CD8-positive, alpha-beta memory T cell (primary cell): ENCODE data around the gene ZNF549. TPM values are rescaled to one million over a fixed set of nuclear protein-coding genes. Genes with fewer than 3 reads are reported as not detected.

Experiments used
- CTCF ChIA-PET: fragments of 350-600 bp; sonication (Branson Sonifier 250); formaldehyde crosslinking; loops from one replicate; lab custom pipeline; 2021; ENCODE audit warnings: antibody characterized with exemption; lab: Charles Lee
- POLR2A ChIA-PET: fragments of 350-600 bp; sonication (Branson Sonifier 250); formaldehyde crosslinking; loops from one replicate; lab custom pipeline; 2021; ENCODE audit warnings: antibody characterized with exemption; lab: Charles Lee
- DNase-seq, 5 donors: peaks; one replicate each; pipeline versions ENCODE4 v3.0.0 to v3.0.0-alpha.2; 2020 to 2022; ENCODE audit warnings: mixed read lengths in 1 of 5
- H3K27ac ChIP-seq: one replicate; pipeline ENCODE4 v1.7.0; 2013; ENCODE audit warnings: low read depth, mild to moderate bottlenecking, low read length, moderate library complexity
- H3K27me3 ChIP-seq: 2 replicates; pipeline ENCODE4 v1.7.0; 2013; ENCODE audit warnings: low read length, mild to moderate bottlenecking; ENCODE audit not compliant: insufficient read depth, poor library complexity, severe bottlenecking
- H3K36me3 ChIP-seq: 2 replicates; pipeline ENCODE4 v1.7.0; 2013; ENCODE audit warnings: mild to moderate bottlenecking, low read length, moderate library complexity; ENCODE audit not compliant: insufficient read depth
- H3K4me1 ChIP-seq: 2 replicates; pipeline ENCODE4 v1.7.0; 2013; ENCODE audit warnings: mild to moderate bottlenecking, low read length, moderate library complexity; ENCODE audit not compliant: insufficient read depth
- H3K4me3 ChIP-seq: 2 replicates; pipeline ENCODE4 v1.7.0; 2013; ENCODE audit warnings: mild to moderate bottlenecking, low read length
- H3K9me3 ChIP-seq: 2 replicates; pipeline ENCODE4 v1.7.0; 2013; ENCODE audit warnings: mild to moderate bottlenecking, low read length
- H3K27ac Mint-ChIP-seq, 8 donors: one replicate each; pipeline ENCODE4 v1.8.0; 2020 to 2021; ENCODE audit warnings: mixed read lengths in 8 of 8, mild to moderate bottlenecking in 6 of 8, inconsistent platforms in 3 of 8, moderate library complexity in 3 of 8
- H3K27me3 Mint-ChIP-seq, 2 donors: one replicate each; pipeline ENCODE4 v1.8.0; 2020 to 2021; ENCODE audit warnings: mixed read lengths in 2 of 2, mild to moderate bottlenecking in 1 of 2, moderate library complexity in 1 of 2
- H3K36me3 Mint-ChIP-seq, 3 donors: one replicate each; pipeline ENCODE4 v1.8.0; 2020 to 2021; ENCODE audit warnings: mixed read lengths in 3 of 3, inconsistent platforms in 1 of 3, mild to moderate bottlenecking in 1 of 3
- H3K4me1 Mint-ChIP-seq, 3 donors: one replicate each; pipeline ENCODE4 v1.8.0; 2020 to 2021; ENCODE audit warnings: mixed read lengths in 3 of 3, inconsistent platforms in 1 of 3, mild to moderate bottlenecking in 1 of 3
- H3K4me3 Mint-ChIP-seq, 7 donors: one replicate each; pipeline ENCODE4 v1.8.0; 2020 to 2021; ENCODE audit warnings: mixed read lengths in 7 of 7, mild to moderate bottlenecking in 6 of 7, moderate library complexity in 4 of 7, inconsistent platforms in 2 of 7
- H3K9me3 Mint-ChIP-seq, 5 donors: one replicate each; pipeline ENCODE4 v1.8.0; 2020 to 2022; ENCODE audit warnings: mixed read lengths in 5 of 5, mild to moderate bottlenecking in 3 of 5, moderate library complexity in 2 of 5, inconsistent platforms in 1 of 5
- polyA plus RNA-seq: library from polyadenylated mRNA; unstranded; fragments of 300-500 nt; fragmentation: Illumina TruSeq; gene quantifications from one replicate; pipeline ENCODE4 v1.2.3, GENCODE V29; 2021
- total RNA-seq, 2 experiments: library from RNA; stranded (reverse); gene quantifications; one replicate each; pipeline ENCODE4 v1.2.3, GENCODE V29; 2021

The ZNF549 gene
- total and polyA plus RNA-seq, 3 experiments from 2014 or later: 6.9 to 8.7 (median 7.0) TPM

GRCh38 chr19:57599761-57600383 lies 72.7 kb downstream of the ZNF549 start, which contains the start of gene ZNF530:
TSS of gene ZNF530 (plus strand) at chr19:57599885. CDS start at chr19:57604346, 4,461 bp downstream.
- H3K27ac ChIP-seq: peak within 1 kb of the TSS; percentile 14
- H3K27ac Mint-ChIP-seq: peak within 1 kb of the TSS in 7 of 8 donors; percentile 44 to 98 (median 78)
- peaks cover 22 to 34% (median 31%) of the 10 kb centered on the region in 3 donors for H3K4me1 Mint-ChIP-seq
- H3K27me3 Mint-ChIP-seq: no peaks in the 10 kb centered on the region
- H3K27me3 ChIP-seq: no peaks in the 10 kb centered on the region
- peak within 1 kb of the TSS; percentile 79 for H3K4me3 ChIP-seq
- peak; percentile 70 to 89 (median 76) for DNase-seq
- peaks cover 15% of the 10 kb centered on the region for H3K4me1 ChIP-seq
- H3K36me3 Mint-ChIP-seq: peaks cover 30 to 50% (median 36%) of the 10 kb centered on the region in 3 donors
- peak within 1 kb of the TSS; percentile 85 to 94 (median 87) for H3K4me3 Mint-ChIP-seq
- H3K36me3 ChIP-seq: peaks cover 14% of the 10 kb centered on the region
- ChIA-PET CTCF (no interaction called here), POLR2A (interaction anchor here (0.9 to 1.0 kb wide), 3 partner anchors 14 to 33 kb away, joined by 3 to 4 read pairs (median 3); partner anchors contain the start of genes ZNF134 and ZNF416)
- H3K9me3 Mint-ChIP-seq: peaks cover 9 to 55% (median 42%) of the 10 kb centered on the region in 5 donors
- peaks cover 11% of the 10 kb centered on the region for H3K9me3 ChIP-seq

GRCh38 chr19:57606931-57607330 lies 79.8 kb downstream of the ZNF549 start:
- no peak for DNase-seq
- Mint-ChIP-seq H3K4me3 (no peak overlapping the region), H3K9me3 (peaks cover 11 to 88% (median 69%) of the 10 kb centered on the region in 5 donors), H3K4me1 (peaks cover 1 to 6% (median 2%) of the 10 kb centered on the region in 3 donors), H3K27ac (peak overlapping the region in 1 of 8 donors; percentile 33), H3K36me3 (peaks cover 40 to 73% (median 57%) of the 10 kb centered on the region in 3 donors), H3K27me3 (no peaks in the 10 kb centered on the region)
- H3K4me1 ChIP-seq: no peaks in the 10 kb centered on the region
- peaks cover 39% of the 10 kb centered on the region for H3K9me3 ChIP-seq
- ChIA-PET POLR2A (no interaction called here), CTCF (no interaction called here)
- no peak overlapping the region for H3K4me3 ChIP-seq
- peaks cover 30% of the 10 kb centered on the region for H3K36me3 ChIP-seq
- H3K27me3 ChIP-seq: no peaks in the 10 kb centered on the region
- no peak overlapping the region for H3K27ac ChIP-seq

Other genes starting within 250 kb of the ZNF549 start
- gene ZNF460, start 246.9 kb upstream of the ZNF549 start, total RNA-seq: 10 to 100 TPM; 45.5 to 52.0 TPM
- 7.5 TPM for gene ZNF460, start 246.9 kb upstream of the ZNF549 start, polyA plus RNA-seq
- 1 to 10 TPM; 9.0 to 9.3 TPM for gene ZNF543, start 206.9 kb upstream of the ZNF549 start, total RNA-seq
- gene ZNF543, start 206.9 kb upstream of the ZNF549 start, polyA plus RNA-seq: 6.0 TPM
- 10 to 100 TPM in 1 of 2 experiments, 1 to 10 TPM in 1; 9.4 to 10.3 TPM for gene ZNF304, start 176.1 kb upstream of the ZNF549 start, total RNA-seq
- 3.2 TPM for gene ZNF304, start 176.1 kb upstream of the ZNF549 start, polyA plus RNA-seq
- 1 to 10 TPM; 7.0 to 7.7 TPM for gene TRAPPC2B, start 163.8 kb upstream of the ZNF549 start, total RNA-seq
- 22.5 TPM for gene TRAPPC2B, start 163.8 kb upstream of the ZNF549 start, polyA plus RNA-seq
- 1 to 10 TPM; 2.2 to 3.3 TPM for gene ZNF547, start 163.8 kb upstream of the ZNF549 start, total RNA-seq
- gene ZNF547, start 163.8 kb upstream of the ZNF549 start, polyA plus RNA-seq: 1.7 TPM
- 10 to 100 TPM; 19.2 to 19.5 TPM for gene ZNF548, start 137.5 kb upstream of the ZNF549 start, total RNA-seq
- gene ZNF548, start 137.5 kb upstream of the ZNF549 start, polyA plus RNA-seq: 19.9 TPM
- gene ZNF17, start 116.2 kb upstream of the ZNF549 start, total RNA-seq: 10 to 100 TPM; 11.5 to 17.0 TPM
- gene ZNF17, start 116.2 kb upstream of the ZNF549 start, polyA plus RNA-seq: 6.5 TPM
- 10 to 100 TPM; 29.9 to 32.7 TPM for gene ZNF749, start 92.0 kb upstream of the ZNF549 start, total RNA-seq
- 4.1 TPM for gene ZNF749, start 92.0 kb upstream of the ZNF549 start, polyA plus RNA-seq
- gene VN1R1, start 70.2 kb upstream of the ZNF549 start, total RNA-seq: under 1 TPM; 0.24 to 0.27 TPM
- not detected for gene VN1R1, start 70.2 kb upstream of the ZNF549 start, polyA plus RNA-seq
- gene ZNF772, start 49.8 kb upstream of the ZNF549 start, total RNA-seq: 1 to 10 TPM; 6.3 to 7.3 TPM
- 0.92 TPM for gene ZNF772, start 49.8 kb upstream of the ZNF549 start, polyA plus RNA-seq
- 1 to 10 TPM; 7.3 to 9.1 TPM for gene ZNF419, start 39.6 kb upstream of the ZNF549 start, total RNA-seq
- 9.5 TPM for gene ZNF419, start 39.6 kb upstream of the ZNF549 start, polyA plus RNA-seq
- 1 to 10 TPM; 7.6 to 8.1 TPM for gene ZNF773, start 27.4 kb upstream of the ZNF549 start, total RNA-seq
- 14.5 TPM for gene ZNF773, start 27.4 kb upstream of the ZNF549 start, polyA plus RNA-seq
- gene ZNF550, start 32.5 kb downstream of the ZNF549 start, total RNA-seq: 10 to 100 TPM in 1 of 2 experiments, 1 to 10 TPM in 1; 9.6 to 10.3 TPM
- 13.5 TPM for gene ZNF550, start 32.5 kb downstream of the ZNF549 start, polyA plus RNA-seq
- 1 to 10 TPM; 5.9 to 6.6 TPM for gene ZNF416, start 51.6 kb downstream of the ZNF549 start, total RNA-seq
- gene ZNF416, start 51.6 kb downstream of the ZNF549 start, polyA plus RNA-seq: 6.3 TPM
- 10 to 100 TPM in 1 of 2 experiments, 1 to 10 TPM in 1; 9.7 to 10.9 TPM for gene ZIK1, start 56.8 kb downstream of the ZNF549 start, total RNA-seq
- gene ZIK1, start 56.8 kb downstream of the ZNF549 start, polyA plus RNA-seq: 7.6 TPM
- gene ZNF530, start 72.5 kb downstream of the ZNF549 start, total RNA-seq: 10 to 100 TPM; 10.5 to 12.6 TPM
- gene ZNF530, start 72.5 kb downstream of the ZNF549 start, polyA plus RNA-seq: 6.2 TPM
- gene ZNF134, start 86.9 kb downstream of the ZNF549 start, total RNA-seq: 10 to 100 TPM; 19.1 to 22.1 TPM
- 14.3 TPM for gene ZNF134, start 86.9 kb downstream of the ZNF549 start, polyA plus RNA-seq
- gene ZNF211, start 105.8 kb downstream of the ZNF549 start, total RNA-seq: 10 to 100 TPM; 12.1 TPM
- 17.9 TPM for gene ZNF211, start 105.8 kb downstream of the ZNF549 start, polyA plus RNA-seq
- gene ZSCAN4, start 141.6 kb downstream of the ZNF549 start, total RNA-seq: not detected
- gene ZSCAN4, start 141.6 kb downstream of the ZNF549 start, polyA plus RNA-seq: not detected
- gene ZNF551, start 154.6 kb downstream of the ZNF549 start, total RNA-seq: 10 to 100 TPM; 14.5 to 15.6 TPM
- gene ZNF551, start 154.6 kb downstream of the ZNF549 start, polyA plus RNA-seq: 7.8 TPM
- 1 to 10 TPM; 6.5 to 7.7 TPM for gene ZNF154, start 181.8 kb downstream of the ZNF549 start, total RNA-seq
- 2.2 TPM for gene ZNF154, start 181.8 kb downstream of the ZNF549 start, polyA plus RNA-seq
- gene ZNF671, start 200.3 kb downstream of the ZNF549 start, total RNA-seq: 10 to 100 TPM; 10.6 to 11.0 TPM
- gene ZNF671, start 200.3 kb downstream of the ZNF549 start, polyA plus RNA-seq: 24.3 TPM
- 10 to 100 TPM; 13.3 to 17.2 TPM for gene ZNF776, start 219.5 kb downstream of the ZNF549 start, total RNA-seq
- gene ZNF776, start 219.5 kb downstream of the ZNF549 start, polyA plus RNA-seq: 7.0 TPM
- 10 to 100 TPM; 15.6 to 17.1 TPM for gene ZNF586, start 242.3 kb downstream of the ZNF549 start, total RNA-seq
- gene ZNF586, start 242.3 kb downstream of the ZNF549 start, polyA plus RNA-seq: 18.6 TPM